Loucy (cell line): ENCODE data around the gene ARPP19.
"Not testable (repeated sequence)": the region's sequence is repeated elsewhere in the genome, so short reads cannot be mapped to it uniquely, and the experiment has no call there.

Experiments
- H2AFZ ChIP-seq: fragments of 200-600 bp; sonication (generic); 2 replicates; pipeline ENCODE4 v1.6.0; 2016; ENCODE audit warnings: antibody characterized with exemption, mild to moderate bottlenecking, low read length, moderate library complexity
- H3F3A ChIP-seq: fragments of 200-600 bp; 2 replicates; pipeline ENCODE4 v1.6.0; 2016; ENCODE audit warnings: antibody characterized with exemption, low read depth, mild to moderate bottlenecking
- H3K27me3 ChIP-seq: fragments of 200-600 bp; sonication (generic); 2 replicates; pipeline ENCODE4 v1.6.1; 2014; ENCODE audit warnings: low read length, mild to moderate bottlenecking; ENCODE audit not compliant: insufficient read depth, poor library complexity, severe bottlenecking
- H3K36me3 ChIP-seq: fragments of 200-600 bp; sonication (generic); 2 replicates; pipeline ENCODE4 v1.6.1; 2016; ENCODE audit warnings: low read length; ENCODE audit not compliant: insufficient read depth
- H3K4me1 ChIP-seq: fragments of 200-600 bp; sonication (generic); 2 replicates; pipeline ENCODE4 v1.5.1; 2014; ENCODE audit warnings: low read length, mild to moderate bottlenecking; ENCODE audit not compliant: insufficient read depth, poor library complexity, severe bottlenecking
- H3K4me2 ChIP-seq: fragments of 200-600 bp; sonication (generic); 2 replicates; pipeline ENCODE4 v1.6.0; 2014; ENCODE audit warnings: antibody characterized with exemption, low read length, low read depth, mild to moderate bottlenecking; ENCODE audit not compliant: poor library complexity, severe bottlenecking
- H3K4me3 ChIP-seq: fragments of 200-600 bp; sonication (generic); 2 replicates; pipeline ENCODE4 v1.5.1; 2014; ENCODE audit warnings: low read length, mild to moderate bottlenecking, mixed read lengths; ENCODE audit not compliant: poor library complexity, severe bottlenecking
- H3K79me2 ChIP-seq: fragments of 200-600 bp; sonication (generic); 2 replicates; pipeline ENCODE4 v1.6.1; 2014; ENCODE audit warnings: low read length; ENCODE audit not compliant: insufficient read depth
- H3K9ac ChIP-seq: fragments of 200-600 bp; sonication (generic); 2 replicates; pipeline ENCODE4 v1.6.0; 2014; ENCODE audit warnings: mild to moderate bottlenecking, low read depth, low read length, moderate library complexity; ENCODE audit not compliant: poor library complexity, severe bottlenecking
- H3K9me2 ChIP-seq: fragments of 200-600 bp; sonication (generic); replicated peaks from 2 replicates; pipeline ENCODE4 v1.6.1; 2016; ENCODE audit warnings: low read depth, low read length, mixed read lengths
- H3K9me3 ChIP-seq: fragments of 200-600 bp; sonication (generic); 2 replicates; pipeline ENCODE4 v1.6.1; 2014; ENCODE audit warnings: mild to moderate bottlenecking, antibody characterized with exemption, low read length, low read depth; ENCODE audit not compliant: insufficient read depth
- H4K20me1 ChIP-seq: fragments of 200-600 bp; sonication (generic); 2 replicates; pipeline ENCODE4 v1.6.0; 2014; ENCODE audit warnings: antibody characterized with exemption, low read length, mild to moderate bottlenecking; ENCODE audit not compliant: insufficient read depth, poor library complexity, severe bottlenecking
- CTCF ChIP-seq: fragments of 200-600 bp; sonication (generic); conservative IDR thresholded peaks from 2 replicates; pipeline ENCODE4 v1.5.1; 2014; ENCODE audit warnings: mild to moderate bottlenecking, antibody characterized with exemption, low read length
- EZH2phosphoT487 ChIP-seq: fragments of 200-600 bp; IDR thresholded peaks from 2 replicates; pipeline ENCODE4 v1.6.1; 2018; ENCODE audit warnings: antibody characterized with exemption, mild to moderate bottlenecking, moderate library complexity, borderline replicate concordance

The ARPP19 gene

GRCh38 chr15:52576692-52577091 lies 7.9 kb upstream of the ARPP19 start:
- no peaks in the 10 kb centered on the region for H3K27me3 ChIP-seq
- no peak overlapping the region for H2AFZ ChIP-seq
- H4K20me1 ChIP-seq: no peaks in the 10 kb centered on the region
- H3K79me2 ChIP-seq: no peaks in the 10 kb centered on the region
- H3K9me3 ChIP-seq: no peaks in the 10 kb centered on the region
- no peaks in the 10 kb centered on the region for H3K36me3 ChIP-seq
- H3K4me2 ChIP-seq: no peak overlapping the region
- no peak for TF ChIP-seq CTCF
- TF ChIP-seq EZH2phosphoT487: no peak
- H3K9ac ChIP-seq: no peak overlapping the region
- H3K9me2 ChIP-seq: no peaks in the 10 kb centered on the region
- no peaks in the 10 kb centered on the region for H3F3A ChIP-seq
- H3K4me3 ChIP-seq: no peak overlapping the region
- H3K4me1 ChIP-seq: no peaks in the 10 kb centered on the region

- H3K79me2 ChIP-seq, H3K27me3 ChIP-seq, H3K9me2 ChIP-seq, H3K4me2 ChIP-seq, H2AFZ ChIP-seq, H4K20me1 ChIP-seq, H3K9ac ChIP-seq, H3K36me3 ChIP-seq, H3K4me3 ChIP-seq, H3F3A ChIP-seq, H3K9me3 ChIP-seq, H3K4me1 ChIP-seq: not testable (repeated sequence)
Measured at GRCh38 chr15:52575573-52575972, 6.7 kb upstream of the ARPP19 start.

GRCh38 chr15:52575072-52575471 lies 6.2 kb upstream of the ARPP19 start:
- TF ChIP-seq EZH2phosphoT487 (no peak), CTCF (no peak)
- Histone ChIP-seq H3K4me3 (no peak overlapping the region), H3K9ac (no peak overlapping the region), H3K9me2 (no peaks in the 10 kb centered on the region), H3K4me1 (no peaks in the 10 kb centered on the region), H3K36me3 (no peaks in the 10 kb centered on the region), H3K4me2 (no peak overlapping the region), H3K27me3 (no peaks in the 10 kb centered on the region), H3F3A (0 out of 2 replicates have a peak, but pooled peaks cover under 1% of the 10 kb centered on the region), H4K20me1 (no peaks in the 10 kb centered on the region), H3K9me3 (no peaks in the 10 kb centered on the region), H2AFZ (no peak overlapping the region), H3K79me2 (no peaks in the 10 kb centered on the region)

- not testable (repeated sequence) for H2AFZ ChIP-seq, H3K4me3 ChIP-seq, H3K4me2 ChIP-seq, H3F3A ChIP-seq, H3K9ac ChIP-seq, H3K9me3 ChIP-seq, H3K79me2 ChIP-seq, H4K20me1 ChIP-seq, H3K36me3 ChIP-seq, H3K27me3 ChIP-seq, H3K9me2 ChIP-seq, H3K4me1 ChIP-seq
Measured at GRCh38 chr15:52574623-52575022, 5.8 kb upstream of the ARPP19 start.
